ENCODE data around the gene THBS1. TPM values are rescaled to one million over a fixed set of nuclear protein-coding genes. Genes with fewer than 3 reads are reported as not detected.

The THBS1 gene
- polyA plus RNA-seq, result 10 to 100 TPM in 1 of 2 donors, 1 to 10 TPM in 1; 6.8 to 20.4 TPM

- Histone ChIP-seq H3K4me3 (ENCODE audit: low read depth in 1 of 2, low read length in 2 of 2) (peak within 1 kb of the TSS; percentile 57 to 63), H3K27me3 (ENCODE audit: control insufficient read depth in 1 of 2, insufficient read depth in 2 of 2, low read length in 2 of 2) (no peaks in the 10 kb centered on the region), H3K36me3 (ENCODE audit: control insufficient read depth in 2 of 2, insufficient read depth in 2 of 2, low read length in 1 of 2) (peaks cover 0 to 10% of the 10 kb centered on the region in 2 donors), H3K27ac (ENCODE audit: low read depth in 2 of 2, low read length in 1 of 2) (peak within 1 kb of the TSS; percentile 91 to 92), H3K9me3 (ENCODE audit: control insufficient read depth in 2 of 2, insufficient read depth in 1 of 2, low read depth in 1 of 2, low read length in 1 of 2) (no peaks in the 10 kb centered on the region), H3K4me1 (ENCODE audit: control insufficient read depth in 2 of 2, insufficient read depth in 2 of 2, low read length in 1 of 2) (no peaks in the 10 kb centered on the region)
- WGBS, 2 donors, result 1% methylated on average over 50 to 74 of the region's 74 CpGs
These were observed at the start of gene THBS1 for GRCh38 chr15:39580485-39581241. THBS1 (plus strand) TSS chr15:39581079; CDS start chr15:39581858, 779 bp downstream.

- no peaks in the 10 kb centered on the region for H3K9me3 ChIP-seq (ENCODE audit: control insufficient read depth in 2 of 2, insufficient read depth in 1 of 2, low read depth in 1 of 2, low read length in 1 of 2)
- H3K27ac ChIP-seq (ENCODE audit: low read depth in 2 of 2, low read length in 1 of 2), result no peak overlapping the region
- H3K4me3 ChIP-seq (ENCODE audit: low read depth in 1 of 2, low read length in 2 of 2), result no peak overlapping the region
- H3K4me1 ChIP-seq (ENCODE audit: control insufficient read depth in 2 of 2, insufficient read depth in 2 of 2, low read length in 1 of 2), result peaks cover 2% of the 10 kb centered on the region in 2 donors
- 61 to 70% methylated on average over 5 of the region's 5 CpGs for WGBS, 2 donors
- H3K36me3 ChIP-seq (ENCODE audit: control insufficient read depth in 2 of 2, insufficient read depth in 2 of 2, low read length in 1 of 2), result no peaks in the 10 kb centered on the region
- no peaks in the 10 kb centered on the region for H3K27me3 ChIP-seq (ENCODE audit: control insufficient read depth in 1 of 2, insufficient read depth in 2 of 2, low read length in 2 of 2)
These were observed 45.9 kb upstream of the THBS1 start for GRCh38 chr15:39534996-39535395.

GRCh38 chr15:39535466-39535865 lies 45.4 kb upstream of the THBS1 start:
- WGBS, 2 donors, result 64 to 68% methylated on average over 10 of the region's 10 CpGs
- no peaks in the 10 kb centered on the region for H3K9me3 ChIP-seq (ENCODE audit: control insufficient read depth in 2 of 2, insufficient read depth in 1 of 2, low read depth in 1 of 2, low read length in 1 of 2)
- no peaks in the 10 kb centered on the region for H3K27me3 ChIP-seq (ENCODE audit: control insufficient read depth in 1 of 2, insufficient read depth in 2 of 2, low read length in 2 of 2)
- H3K27ac ChIP-seq (ENCODE audit: low read depth in 2 of 2, low read length in 1 of 2), result peak overlapping the region in 1 of 2 donors; percentile 19
- no peak overlapping the region for H3K4me3 ChIP-seq (ENCODE audit: low read depth in 1 of 2, low read length in 2 of 2)
- H3K4me1 ChIP-seq (ENCODE audit: control insufficient read depth in 2 of 2, insufficient read depth in 2 of 2, low read length in 1 of 2), result peaks cover 2% of the 10 kb centered on the region in 2 donors
- H3K36me3 ChIP-seq (ENCODE audit: control insufficient read depth in 2 of 2, insufficient read depth in 2 of 2, low read length in 1 of 2), result no peaks in the 10 kb centered on the region

GRCh38 chr15:39538936-39539335 lies 41.9 kb upstream of the THBS1 start:
- Histone ChIP-seq H3K4me3 (ENCODE audit: low read depth in 1 of 2, low read length in 2 of 2) (no peak overlapping the region), H3K27me3 (ENCODE audit: control insufficient read depth in 1 of 2, insufficient read depth in 2 of 2, low read length in 2 of 2) (no peaks in the 10 kb centered on the region), H3K36me3 (ENCODE audit: control insufficient read depth in 2 of 2, insufficient read depth in 2 of 2, low read length in 1 of 2) (no peaks in the 10 kb centered on the region), H3K9me3 (ENCODE audit: control insufficient read depth in 2 of 2, insufficient read depth in 1 of 2, low read depth in 1 of 2, low read length in 1 of 2) (no peaks in the 10 kb centered on the region), H3K4me1 (ENCODE audit: control insufficient read depth in 2 of 2, insufficient read depth in 2 of 2, low read length in 1 of 2) (peaks cover 0 to 2% of the 10 kb centered on the region in 2 donors), H3K27ac (ENCODE audit: low read depth in 2 of 2, low read length in 1 of 2) (no peak overlapping the region)
- WGBS, 2 donors, result 92 to 94% methylated on average over 3 of the region's 3 CpGs

GRCh38 chr15:39539466-39539865 lies 41.4 kb upstream of the THBS1 start:
- H3K4me3 ChIP-seq (ENCODE audit: low read depth in 1 of 2, low read length in 2 of 2), result no peak overlapping the region
- no peaks in the 10 kb centered on the region for H3K27me3 ChIP-seq (ENCODE audit: control insufficient read depth in 1 of 2, insufficient read depth in 2 of 2, low read length in 2 of 2)
- H3K27ac ChIP-seq (ENCODE audit: low read depth in 2 of 2, low read length in 1 of 2), result no peak overlapping the region
- H3K4me1 ChIP-seq (ENCODE audit: control insufficient read depth in 2 of 2, insufficient read depth in 2 of 2, low read length in 1 of 2), result peaks cover 0 to 2% of the 10 kb centered on the region in 2 donors
- WGBS, 2 donors, result 63 to 80% methylated on average over 2 of the region's 2 CpGs
- H3K9me3 ChIP-seq (ENCODE audit: control insufficient read depth in 2 of 2, insufficient read depth in 1 of 2, low read depth in 1 of 2, low read length in 1 of 2), result no peaks in the 10 kb centered on the region
- no peaks in the 10 kb centered on the region for H3K36me3 ChIP-seq (ENCODE audit: control insufficient read depth in 2 of 2, insufficient read depth in 2 of 2, low read length in 1 of 2)

GRCh38 chr15:39539973-39540558 lies 40.8 kb upstream of the THBS1 start:
- no peak overlapping the region for H3K4me3 ChIP-seq (ENCODE audit: low read depth in 1 of 2, low read length in 2 of 2)
- no peaks in the 10 kb centered on the region for H3K36me3 ChIP-seq (ENCODE audit: control insufficient read depth in 2 of 2, insufficient read depth in 2 of 2, low read length in 1 of 2)
- H3K4me1 ChIP-seq (ENCODE audit: control insufficient read depth in 2 of 2, insufficient read depth in 2 of 2, low read length in 1 of 2), result peaks cover 0 to 2% of the 10 kb centered on the region in 2 donors
- H3K9me3 ChIP-seq (ENCODE audit: control insufficient read depth in 2 of 2, insufficient read depth in 1 of 2, low read depth in 1 of 2, low read length in 1 of 2), result no peaks in the 10 kb centered on the region
- no peaks in the 10 kb centered on the region for H3K27me3 ChIP-seq (ENCODE audit: control insufficient read depth in 1 of 2, insufficient read depth in 2 of 2, low read length in 2 of 2)
- WGBS, 2 donors, result 53 to 62% methylated on average over 3 of the region's 3 CpGs
- no peak overlapping the region for H3K27ac ChIP-seq (ENCODE audit: low read depth in 2 of 2, low read length in 1 of 2)

GRCh38 chr15:39542385-39543065 lies 38.4 kb upstream of the THBS1 start:
- Histone ChIP-seq H3K4me3 (ENCODE audit: low read depth in 1 of 2, low read length in 2 of 2) (no peak overlapping the region), H3K4me1 (ENCODE audit: control insufficient read depth in 2 of 2, insufficient read depth in 2 of 2, low read length in 1 of 2) (no peaks in the 10 kb centered on the region), H3K9me3 (ENCODE audit: control insufficient read depth in 2 of 2, insufficient read depth in 1 of 2, low read depth in 1 of 2, low read length in 1 of 2) (no peaks in the 10 kb centered on the region), H3K27ac (ENCODE audit: low read depth in 2 of 2, low read length in 1 of 2) (no peak overlapping the region), H3K36me3 (ENCODE audit: control insufficient read depth in 2 of 2, insufficient read depth in 2 of 2, low read length in 1 of 2) (no peaks in the 10 kb centered on the region), H3K27me3 (ENCODE audit: control insufficient read depth in 1 of 2, insufficient read depth in 2 of 2, low read length in 2 of 2) (no peaks in the 10 kb centered on the region)
- WGBS, 2 donors, result 94 to 95% methylated on average over 4 of the region's 4 CpGs

GRCh38 chr15:39543651-39544050 lies 37.2 kb upstream of the THBS1 start:
- 13 to 21% methylated on average over 1 of the region's 1 CpG for WGBS, 2 donors
- H3K9me3 ChIP-seq (ENCODE audit: control insufficient read depth in 2 of 2, insufficient read depth in 1 of 2, low read depth in 1 of 2, low read length in 1 of 2), result no peaks in the 10 kb centered on the region
- no peak overlapping the region for H3K4me3 ChIP-seq (ENCODE audit: low read depth in 1 of 2, low read length in 2 of 2)
- no peak overlapping the region for H3K27ac ChIP-seq (ENCODE audit: low read depth in 2 of 2, low read length in 1 of 2)
- H3K4me1 ChIP-seq (ENCODE audit: control insufficient read depth in 2 of 2, insufficient read depth in 2 of 2, low read length in 1 of 2), result no peaks in the 10 kb centered on the region
- H3K27me3 ChIP-seq (ENCODE audit: control insufficient read depth in 1 of 2, insufficient read depth in 2 of 2, low read length in 2 of 2), result no peaks in the 10 kb centered on the region
- no peaks in the 10 kb centered on the region for H3K36me3 ChIP-seq (ENCODE audit: control insufficient read depth in 2 of 2, insufficient read depth in 2 of 2, low read length in 1 of 2)

GRCh38 chr15:39546842-39547241 lies 34.0 kb upstream of the THBS1 start:
- no peaks in the 10 kb centered on the region for H3K4me1 ChIP-seq (ENCODE audit: control insufficient read depth in 2 of 2, insufficient read depth in 2 of 2, low read length in 1 of 2)
- 96 to 98% methylated on average over 1 of the region's 1 CpG for WGBS, 2 donors
- no peak overlapping the region for H3K4me3 ChIP-seq (ENCODE audit: low read depth in 1 of 2, low read length in 2 of 2)
- H3K9me3 ChIP-seq (ENCODE audit: control insufficient read depth in 2 of 2, insufficient read depth in 1 of 2, low read depth in 1 of 2, low read length in 1 of 2), result no peaks in the 10 kb centered on the region
- H3K27ac ChIP-seq (ENCODE audit: low read depth in 2 of 2, low read length in 1 of 2), result no peak overlapping the region
- H3K36me3 ChIP-seq (ENCODE audit: control insufficient read depth in 2 of 2, insufficient read depth in 2 of 2, low read length in 1 of 2), result no peaks in the 10 kb centered on the region
- H3K27me3 ChIP-seq (ENCODE audit: control insufficient read depth in 1 of 2, insufficient read depth in 2 of 2, low read length in 2 of 2), result no peaks in the 10 kb centered on the region

All from esophagus (tissue), 2 donors.